HG02588 (cell line): ENCODE data around the gene SLC33A1.
"Not testable (repeated sequence)": the region's sequence is repeated elsewhere in the genome, so short reads cannot be mapped to it uniquely, and the experiment has no call there.

Source experiments
- ATAC-seq: cut with Tn5 transposase; IDR thresholded peaks from one replicate; pipeline ENCODE4 v1.9.1; 2021; ENCODE audit warnings: mild to moderate bottlenecking, moderate library complexity; ENCODE audit not compliant: unreplicated experiment

Gene SLC33A1

DNA sequence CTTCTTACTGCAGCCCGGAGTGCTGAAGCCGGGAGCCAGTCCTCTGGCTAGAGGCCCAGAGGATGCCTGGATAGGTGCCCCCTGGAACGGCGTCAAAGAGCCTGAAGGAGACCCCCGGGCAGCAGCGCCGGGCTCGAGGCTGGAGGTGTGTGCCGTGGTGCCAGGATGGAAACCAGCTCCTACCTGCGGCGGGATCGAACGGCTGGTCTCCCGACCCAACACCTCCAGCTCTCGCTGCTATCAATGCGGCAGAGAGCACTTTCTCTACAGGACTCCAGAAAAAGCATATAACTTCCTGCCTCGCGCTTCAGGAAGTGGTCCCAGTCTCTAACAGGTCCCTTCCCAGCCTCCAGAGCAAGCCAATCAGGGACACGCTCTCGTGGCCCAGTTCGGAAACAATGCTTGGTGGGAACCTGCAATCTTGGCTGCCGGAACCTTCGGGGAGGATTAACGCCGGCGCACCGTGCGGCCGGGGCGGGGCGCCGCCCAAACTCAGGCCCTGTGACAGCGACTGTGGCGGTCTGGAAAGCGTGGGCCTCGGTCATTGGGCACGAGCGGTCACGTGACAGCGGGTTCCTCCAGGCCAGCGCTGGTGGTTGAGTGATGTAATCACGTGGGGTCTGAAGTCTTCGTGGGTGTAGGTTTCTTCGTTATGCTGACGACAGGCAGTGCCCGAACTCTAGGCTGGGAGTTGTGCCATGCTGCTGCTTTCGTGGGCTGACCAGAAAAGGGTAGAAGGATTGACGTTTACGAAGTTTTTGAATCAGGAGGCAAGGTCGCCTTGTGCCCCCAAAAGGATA lies at the start of gene SLC33A1:
TSS of gene SLC33A1 (minus strand) at position 287 of the 800 bp plus-strand sequence. CDS start 430 bp downstream, outside the sequence.
- ATAC-seq, result peak; percentile 93

DNA sequence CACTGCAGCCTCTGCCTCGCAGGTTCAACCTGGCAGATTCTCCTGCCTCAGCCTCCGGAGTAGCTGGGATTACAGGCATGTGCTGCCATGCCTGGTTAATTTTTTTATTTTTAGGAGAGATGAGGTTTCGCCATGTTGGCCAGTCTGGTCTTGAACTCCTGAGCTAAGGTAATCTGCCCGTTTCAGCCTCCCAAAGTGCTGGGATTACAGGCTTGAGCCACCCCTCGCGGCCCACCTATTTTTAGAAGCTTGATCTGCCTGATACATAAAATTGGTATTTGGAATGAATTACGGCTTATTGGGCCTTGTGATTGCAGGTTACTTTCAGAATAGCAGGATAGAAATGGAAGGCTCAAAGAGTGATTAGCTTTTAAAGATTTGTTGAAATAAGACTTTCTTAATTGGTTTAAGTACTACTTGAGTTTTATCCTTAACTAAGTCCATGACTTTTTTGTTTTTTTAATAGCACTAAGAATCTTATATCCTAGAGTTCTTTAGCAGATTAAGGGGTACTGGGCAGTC lies 41.2 kb upstream of the SLC33A1 start:
- no peak for ATAC-seq

DNA sequence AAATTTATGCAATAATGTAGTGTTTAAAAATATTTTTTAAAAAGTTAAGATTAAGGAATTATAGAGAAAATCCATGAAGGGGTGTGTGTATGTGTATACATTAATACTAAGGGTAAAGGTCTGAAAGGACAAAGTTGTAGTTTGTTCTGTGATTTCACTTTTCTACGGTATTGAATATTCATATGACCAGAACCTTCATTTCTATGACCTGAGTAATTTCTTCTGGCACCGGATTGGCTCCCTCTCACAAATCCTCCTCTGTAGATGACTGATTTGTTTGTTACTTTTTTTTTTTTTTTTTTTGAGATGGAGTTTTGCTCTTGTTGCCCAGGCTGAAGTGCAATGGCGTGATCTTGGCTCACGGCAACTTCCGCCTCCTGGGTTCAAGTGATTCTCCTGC lies 37.1 kb upstream of the SLC33A1 start:
- ATAC-seq, result no peak

DNA sequence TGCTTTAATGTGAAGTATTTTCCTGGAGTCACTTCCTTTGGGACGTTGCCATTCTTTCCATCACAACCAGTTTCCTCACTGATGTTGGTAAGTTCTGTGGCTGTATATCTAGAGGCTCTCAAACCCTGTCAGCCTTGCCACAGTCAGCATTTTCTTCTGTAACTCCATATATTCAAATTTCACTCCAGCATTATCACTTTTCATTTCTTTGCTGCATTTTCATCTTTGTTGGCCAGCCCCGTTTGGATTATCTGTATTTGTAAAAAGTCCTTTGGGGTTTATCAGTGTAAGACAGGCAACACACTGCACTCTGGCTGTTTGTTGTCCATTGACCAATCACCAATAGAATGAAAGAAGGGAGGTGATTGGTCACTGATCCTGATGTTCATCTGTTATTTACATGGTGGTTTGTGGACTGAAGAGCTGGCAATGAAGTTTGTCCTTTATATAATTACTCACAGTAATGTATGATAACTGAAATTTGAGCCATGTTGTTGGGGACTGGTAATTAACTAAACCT lies 36.5 kb upstream of the SLC33A1 start:
- peak; percentile 78 for ATAC-seq

DNA sequence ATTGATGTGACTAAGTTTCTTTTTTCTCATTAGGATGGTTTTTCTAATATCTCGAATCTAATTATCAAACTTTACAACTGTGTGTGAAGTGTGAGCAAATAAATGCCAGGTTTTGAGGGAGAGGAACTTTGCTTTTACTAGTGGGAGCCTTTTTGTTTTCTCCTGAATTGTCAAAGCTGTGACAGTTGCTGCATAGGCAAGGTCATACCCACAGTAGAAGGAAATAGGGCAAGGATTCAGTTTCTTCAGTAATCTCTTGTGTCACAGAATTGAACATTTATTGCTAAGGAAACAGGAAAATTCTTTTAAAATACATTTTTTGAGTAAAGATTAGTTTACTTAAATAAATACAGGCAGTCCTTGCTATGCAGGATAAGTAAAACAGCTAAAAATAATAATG lies 35.7 kb upstream of the SLC33A1 start:
- ATAC-seq, result no peak

DNA sequence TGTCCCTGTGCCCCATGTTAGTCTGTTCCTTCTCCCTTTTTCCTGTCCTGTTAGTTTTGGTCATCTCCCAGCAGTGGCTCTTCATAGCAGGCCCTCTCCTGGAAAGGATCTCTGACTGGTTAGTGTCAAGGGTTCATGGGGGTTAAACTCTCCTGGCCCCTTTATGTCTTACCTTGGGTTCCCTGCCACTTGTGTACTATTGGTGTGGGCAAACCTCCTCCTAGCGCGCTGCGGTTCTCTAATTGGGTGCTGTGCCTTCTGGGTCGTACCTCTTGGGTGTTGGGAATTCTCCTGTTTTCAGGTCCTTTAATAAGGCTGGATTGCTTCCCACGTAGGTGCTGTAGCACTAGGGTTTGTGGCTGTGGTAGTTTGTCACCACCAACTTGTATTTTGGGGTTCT lies 35.0 kb upstream of the SLC33A1 start:
- no peak for ATAC-seq

DNA sequence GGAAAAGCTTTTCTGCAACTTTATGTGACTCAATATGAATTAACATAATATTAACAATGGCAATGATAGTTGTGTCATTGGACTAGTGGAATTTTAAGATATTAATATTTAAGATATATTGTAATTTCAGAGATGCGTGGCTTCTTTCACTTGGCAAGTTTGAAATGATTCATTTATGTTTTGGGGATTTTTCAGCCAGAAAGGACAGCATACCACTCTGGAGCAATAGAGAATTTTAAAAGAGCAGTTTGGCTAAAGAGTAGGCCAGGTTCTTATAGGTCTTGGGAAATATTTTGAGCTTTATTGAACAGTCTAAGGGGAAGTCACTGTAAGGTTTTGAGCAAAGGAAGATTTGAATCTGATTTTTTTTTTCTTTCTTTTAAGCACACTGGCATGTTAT lies 32.7 kb upstream of the SLC33A1 start:
- no peak for ATAC-seq

DNA sequence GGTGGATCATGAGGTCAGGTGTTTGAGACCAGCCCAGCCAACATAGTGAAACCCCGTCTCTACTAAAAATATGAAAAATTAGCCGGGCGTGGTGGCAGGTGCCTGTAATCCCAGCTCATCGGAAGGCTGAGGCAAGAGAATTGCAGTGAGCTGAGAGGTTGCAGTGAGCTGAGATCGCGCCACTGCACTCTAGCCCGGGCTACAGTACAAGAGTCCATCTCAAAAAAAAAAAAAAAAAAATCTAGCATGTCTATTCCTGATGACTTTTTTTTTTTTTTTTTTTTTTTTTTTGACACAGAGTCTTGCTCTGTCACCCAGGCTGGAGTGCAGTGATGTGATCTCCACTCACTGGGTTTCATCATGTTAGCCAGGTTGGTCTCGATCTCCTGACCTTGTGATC lies 32.1 kb upstream of the SLC33A1 start:
- not testable (repeated sequence) for ATAC-seq

DNA sequence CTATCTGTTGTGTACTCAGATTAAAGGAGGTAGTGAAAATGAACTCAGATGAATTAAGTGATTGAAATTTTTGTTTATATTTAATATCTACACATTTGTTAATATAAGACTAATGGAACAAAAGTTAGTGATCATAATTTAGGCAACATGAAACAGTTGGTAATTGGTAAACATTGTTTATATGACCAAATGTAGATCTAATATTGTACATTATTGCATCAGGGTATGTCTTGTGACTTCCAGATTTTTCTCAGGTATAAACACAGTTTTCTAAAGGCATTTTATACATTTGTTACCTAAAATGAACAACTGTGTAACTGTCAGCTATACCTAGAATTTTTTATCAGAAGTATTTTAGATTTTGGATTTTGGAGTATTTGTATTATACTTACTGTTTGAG lies 31.1 kb upstream of the SLC33A1 start:
- ATAC-seq, result no peak

DNA sequence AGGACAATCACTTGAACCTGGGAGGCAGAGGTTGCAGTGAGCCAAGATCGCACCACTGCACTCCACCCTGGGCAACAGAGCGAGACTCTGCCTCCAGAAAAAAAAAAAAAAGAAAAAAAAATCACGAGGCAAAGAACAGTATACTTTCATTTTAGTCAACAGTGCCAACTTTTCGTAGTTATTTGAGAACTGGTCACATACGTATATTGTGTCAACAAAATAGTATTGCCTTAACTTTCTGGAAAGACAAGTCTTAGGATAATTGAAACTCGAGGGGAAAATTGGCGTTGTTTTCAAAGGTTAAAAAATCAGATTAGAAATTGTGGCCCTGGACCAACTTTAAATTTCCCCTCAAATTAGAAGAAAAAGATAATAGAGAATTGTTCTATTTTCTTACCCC lies 30.1 kb upstream of the SLC33A1 start:
- ATAC-seq, result no peak

DNA sequence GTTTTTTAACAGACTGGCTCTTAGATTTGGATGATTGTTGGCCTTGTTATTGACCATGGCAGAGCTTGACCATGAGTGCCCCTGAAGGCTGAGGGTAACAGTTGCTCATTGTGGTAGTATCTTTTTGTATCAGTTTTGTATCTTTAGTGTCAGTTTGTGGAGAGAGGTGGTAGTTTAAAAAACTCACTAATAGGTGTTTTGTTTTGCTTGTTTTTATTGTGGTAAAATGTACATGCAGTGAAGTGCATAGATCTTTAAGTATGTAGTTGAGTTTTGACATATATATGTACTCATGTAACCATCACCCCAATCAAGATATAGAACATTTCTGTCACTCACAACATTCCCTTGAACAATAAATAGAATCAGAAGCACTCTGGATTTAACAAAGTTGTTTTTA lies 26.1 kb upstream of the SLC33A1 start:
- no peak for ATAC-seq

DNA sequence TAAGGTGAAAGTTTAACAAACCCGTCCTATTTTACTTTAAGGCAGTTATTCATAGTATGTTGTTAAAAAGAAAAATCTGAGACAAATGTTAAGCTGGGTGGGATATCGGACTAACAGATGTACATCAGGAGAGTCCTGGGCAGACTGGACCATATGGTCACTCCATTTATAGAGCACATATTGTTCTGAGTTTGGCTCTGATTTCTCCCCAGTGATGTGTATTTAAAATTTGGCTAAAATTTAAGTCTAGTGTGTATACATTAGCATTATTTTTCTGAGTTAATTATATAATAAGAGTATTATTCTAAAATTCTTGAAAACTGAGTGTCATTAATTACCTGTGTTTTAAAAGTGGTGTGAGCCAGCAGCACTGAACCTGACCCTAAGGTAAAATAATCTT lies 22.3 kb upstream of the SLC33A1 start:
- no peak for ATAC-seq

DNA sequence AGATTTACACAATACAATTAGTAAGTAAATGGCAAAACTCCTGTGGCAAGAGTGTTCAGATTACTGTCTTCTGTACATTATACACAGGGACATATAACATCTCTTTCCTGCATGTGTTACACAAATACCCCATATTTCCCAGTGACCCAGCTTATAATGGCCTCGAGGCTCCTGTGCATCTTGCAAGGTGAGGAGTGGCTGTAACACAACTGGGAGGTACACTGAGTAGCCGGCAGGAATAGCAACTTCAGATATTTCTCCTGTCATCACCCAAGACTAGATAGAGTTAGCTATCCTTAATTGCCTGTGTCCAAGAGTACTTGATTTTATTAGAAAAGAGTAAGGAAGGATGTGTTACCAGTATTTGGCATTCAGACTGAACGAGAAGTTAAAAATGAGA lies 21.8 kb upstream of the SLC33A1 start:
- no peak for ATAC-seq

DNA sequence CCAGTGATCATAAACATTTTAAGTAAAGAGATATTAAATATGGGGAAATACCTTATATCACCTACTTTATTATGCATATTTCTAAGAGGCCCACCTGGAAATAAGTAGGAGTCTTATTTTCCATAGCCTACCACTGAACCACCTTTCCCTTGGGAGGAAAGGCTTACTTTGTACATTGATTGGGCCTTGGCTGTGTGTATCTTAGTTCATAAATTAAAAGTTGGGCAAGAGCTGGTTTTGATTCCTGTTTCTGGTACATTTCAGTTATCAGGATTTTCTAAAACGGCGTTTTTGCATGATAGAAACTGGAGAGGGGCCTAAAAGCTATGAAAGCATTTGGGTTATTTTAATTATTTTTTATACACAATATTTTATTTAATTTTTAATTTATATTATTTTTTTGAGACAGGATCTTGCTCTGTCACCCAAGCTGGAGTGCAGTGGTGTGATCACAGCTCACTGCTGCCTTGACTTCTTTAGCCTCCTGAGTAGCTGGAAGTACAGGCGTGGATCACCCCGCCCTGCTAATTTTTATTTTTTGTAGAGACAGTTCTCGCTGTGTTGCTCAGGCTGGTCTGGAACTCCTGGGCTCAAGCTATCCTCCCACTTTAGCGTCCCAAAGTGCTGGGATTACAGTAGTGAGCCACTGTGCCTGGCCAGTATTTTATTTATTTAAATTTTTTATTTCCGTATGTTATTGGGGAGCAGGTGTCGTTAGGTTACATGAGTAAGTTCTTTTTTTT lies 18.8 kb upstream of the SLC33A1 start:
- ATAC-seq, result no peak

DNA sequence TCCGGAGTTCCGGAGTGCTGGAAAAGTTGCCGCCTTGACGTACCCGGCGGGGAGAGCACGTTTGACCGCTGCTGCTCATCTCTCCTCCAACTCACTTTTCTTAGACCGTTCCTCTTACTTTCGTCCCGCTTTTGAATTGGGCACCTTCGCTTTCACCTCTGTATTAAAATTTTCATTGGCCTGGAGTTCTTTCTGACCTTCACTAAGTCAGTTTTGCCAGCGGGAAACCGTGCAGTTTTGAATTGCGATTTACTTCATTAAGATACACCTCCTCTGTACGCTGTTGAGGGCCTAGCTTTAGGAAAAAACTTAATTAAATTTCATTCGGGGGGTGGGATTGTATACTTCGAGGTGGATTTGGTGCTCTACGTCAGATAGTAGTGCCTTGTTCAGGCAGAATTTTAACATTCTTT lies 17.5 kb upstream of the SLC33A1 start:
- ATAC-seq, result peak; percentile 1

DNA sequence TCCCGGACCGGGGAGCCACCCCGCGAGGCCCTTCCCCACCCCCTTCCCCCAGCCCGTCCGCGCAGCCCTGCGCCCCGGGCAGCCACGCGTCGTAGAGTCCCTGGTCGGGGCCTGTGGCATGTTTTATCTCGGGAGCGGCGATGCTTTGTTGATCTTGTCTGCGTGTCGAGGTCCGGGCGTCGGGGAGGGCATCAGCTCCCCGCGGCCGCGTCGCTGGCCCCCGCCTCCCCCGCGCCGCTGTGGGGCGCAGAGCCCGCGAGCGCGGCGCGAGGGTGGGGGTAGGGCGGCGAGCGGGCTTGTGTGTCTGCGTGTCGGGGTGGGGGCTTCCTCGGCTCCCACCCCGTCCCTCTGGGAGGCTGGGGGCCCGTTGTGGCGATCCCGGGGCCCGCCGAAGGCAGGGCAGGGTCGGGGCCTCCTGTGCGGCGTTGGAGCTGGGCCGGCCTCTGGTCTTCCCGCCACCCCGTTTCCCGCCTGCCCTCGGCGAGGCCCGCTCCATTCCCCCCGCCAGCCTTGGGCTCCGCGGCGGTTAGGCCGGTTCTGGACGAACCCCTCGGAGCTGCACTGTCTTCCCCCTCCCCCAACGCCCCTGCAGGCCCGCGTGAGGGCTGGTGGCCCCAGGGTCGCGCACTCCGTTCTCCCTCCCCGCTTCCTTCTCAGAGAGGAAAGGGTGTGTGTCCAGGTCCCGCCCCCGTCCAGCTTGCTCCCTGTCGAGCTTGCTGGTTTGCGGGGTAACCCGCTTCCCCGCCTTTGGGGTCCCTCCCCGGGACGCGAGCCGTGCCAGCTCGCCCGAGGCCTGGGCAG lies 16.9 kb upstream of the SLC33A1 start:
- ATAC-seq, result peak; percentile 22

DNA sequence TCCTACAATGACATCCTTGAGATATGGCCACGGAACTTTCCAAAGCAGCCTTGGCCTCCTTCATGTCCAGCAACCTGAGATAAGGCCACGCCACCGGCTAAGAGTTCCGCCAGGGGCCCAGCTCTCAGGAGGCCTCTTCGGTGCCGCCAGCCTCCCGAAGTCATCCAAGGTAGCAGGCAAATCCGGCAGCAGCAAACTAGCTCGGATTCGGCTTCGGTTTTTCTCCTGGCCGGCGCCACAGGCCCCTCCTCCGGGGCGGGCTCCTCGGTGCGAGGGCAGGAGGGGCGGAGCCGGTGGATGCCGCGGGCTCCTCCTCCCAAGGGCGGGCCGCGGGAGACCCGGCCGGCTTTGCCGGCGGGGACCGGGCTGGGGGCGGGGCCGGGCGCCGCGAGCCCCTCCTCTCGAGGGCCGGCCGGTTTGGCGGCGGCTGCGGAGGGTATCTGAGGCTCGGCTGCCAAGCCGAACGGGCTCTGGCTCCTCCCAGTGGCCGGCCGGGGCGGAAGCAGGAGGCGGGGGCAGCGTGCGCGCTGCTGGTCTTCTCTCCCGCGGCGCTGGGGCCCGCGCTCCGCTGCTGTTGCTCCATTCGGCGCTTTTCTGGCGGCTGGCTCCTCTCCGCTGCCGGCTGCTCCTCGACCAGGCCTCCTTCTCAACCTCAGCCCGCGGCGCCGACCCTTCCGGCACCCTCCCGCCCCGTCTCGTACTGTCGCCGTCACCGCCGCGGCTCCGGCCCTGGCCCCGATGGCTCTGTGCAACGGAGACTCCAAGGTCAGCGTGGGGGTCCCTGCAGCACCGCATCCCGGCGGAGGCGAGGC lies 16.1 kb upstream of the SLC33A1 start, which contains the start of gene GMPS:
TSS of gene GMPS (plus strand) at position 518 of the 812 bp plus-strand sequence. CDS start at position 739, 221 bp downstream.
- peak; percentile 94 for ATAC-seq

DNA sequence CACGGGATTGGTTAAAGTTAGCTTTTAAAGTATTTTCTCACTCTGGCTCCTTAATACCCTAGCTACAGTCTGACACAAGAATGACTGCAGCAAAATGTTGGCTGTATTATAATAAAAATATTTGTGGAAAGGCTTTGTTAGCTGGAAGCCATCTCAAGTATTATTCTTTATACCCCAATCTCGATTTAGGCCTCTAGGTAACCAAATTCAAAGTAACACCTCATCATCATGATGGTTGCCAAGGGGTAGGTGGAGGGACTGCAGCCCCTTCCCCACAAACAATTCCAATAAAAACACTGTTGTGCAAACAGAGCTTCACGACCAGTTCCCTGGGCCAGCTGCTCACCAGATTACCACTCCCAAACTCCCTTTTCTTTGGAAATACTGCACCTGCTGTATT lies 15.5 kb upstream of the SLC33A1 start:
- no peak for ATAC-seq

DNA sequence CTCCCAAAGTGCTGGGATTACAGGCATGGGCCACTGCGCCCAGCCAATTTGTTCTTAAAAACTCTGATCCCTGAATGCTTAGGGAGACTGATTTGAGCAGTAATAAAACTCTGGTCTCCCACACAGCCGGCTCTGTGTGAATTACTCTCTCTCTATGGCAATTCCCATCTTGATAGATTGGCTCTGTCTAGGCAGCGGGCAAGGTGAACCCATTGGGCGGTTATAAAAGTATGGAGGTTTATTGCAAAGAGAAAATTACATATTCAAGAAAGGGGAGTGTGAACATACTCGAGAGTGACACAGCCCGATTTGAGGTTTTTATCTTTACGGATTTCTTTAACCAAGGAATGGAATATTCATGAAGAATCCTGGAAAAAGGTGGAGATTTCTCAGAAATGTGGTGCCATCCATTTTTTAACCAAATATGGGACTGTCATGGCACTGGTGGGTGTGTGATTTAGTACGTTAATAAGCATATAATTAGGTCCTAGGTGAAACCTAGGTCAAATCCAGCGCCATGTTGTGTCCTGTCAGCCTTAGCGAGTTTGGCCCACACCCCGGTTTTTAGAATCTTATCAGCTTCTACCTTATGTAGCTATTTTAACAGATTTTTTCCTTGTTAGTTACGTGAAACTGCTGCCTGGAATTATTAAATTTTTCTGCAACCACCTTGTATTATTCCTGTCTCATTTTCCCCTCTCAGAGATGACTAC lies 9.0 kb upstream of the SLC33A1 start:
- no peak for ATAC-seq
